ENCODE measurements around the gene IQCK.

The IQCK gene

GRCh38 chr16:19835968-19836421, 117.9 kb downstream of the IQCK start:
- no peak for DNase-seq (ENCODE audit: low read depth)
- no peak overlapping the region for H3K4me3 ChIP-seq (ENCODE audit: control insufficient read depth, low read depth, low read length)
- no peak for TF ChIP-seq CTCF (IDR thresholded peaks at IDR 0.05; ENCODE audit: control insufficient read depth, insufficient read depth, low read depth, low read length, missing control alignments)

GRCh38 chr16:19837331-19837980, 119.4 kb downstream of the IQCK start:
- TF ChIP-seq CTCF (IDR thresholded peaks at IDR 0.05; ENCODE audit: control insufficient read depth, insufficient read depth, low read depth, low read length, missing control alignments), result no peak
- no peak overlapping the region for H3K4me3 ChIP-seq (ENCODE audit: control insufficient read depth, low read depth, low read length)
- DNase-seq (ENCODE audit: low read depth), result no peak

GRCh38 chr16:19837984-19838707, 120.1 kb downstream of the IQCK start:
- DNase-seq (ENCODE audit: low read depth), result no peak
- TF ChIP-seq CTCF (IDR thresholded peaks at IDR 0.05; ENCODE audit: control insufficient read depth, insufficient read depth, low read depth, low read length, missing control alignments), result no peak
- H3K4me3 ChIP-seq (ENCODE audit: control insufficient read depth, low read depth, low read length), result no peak overlapping the region

- TF ChIP-seq CTCF (IDR thresholded peaks at IDR 0.05; ENCODE audit: control insufficient read depth, insufficient read depth, low read depth, low read length, missing control alignments), result no peak
- no peak for DNase-seq (ENCODE audit: low read depth)
- no peak overlapping the region for H3K4me3 ChIP-seq (ENCODE audit: control insufficient read depth, low read depth, low read length)
These were observed 122.5 kb downstream of the IQCK start for GRCh38 chr16:19840524-19841110.

GRCh38 chr16:19841184-19841583, 123.1 kb downstream of the IQCK start:
- no peak for DNase-seq (ENCODE audit: low read depth)
- no peak overlapping the region for H3K4me3 ChIP-seq (ENCODE audit: control insufficient read depth, low read depth, low read length)
- no peak for TF ChIP-seq CTCF (IDR thresholded peaks at IDR 0.05; ENCODE audit: control insufficient read depth, insufficient read depth, low read depth, low read length, missing control alignments)

- no peak overlapping the region for H3K4me3 ChIP-seq (ENCODE audit: control insufficient read depth, low read depth, low read length)
- TF ChIP-seq CTCF (IDR thresholded peaks at IDR 0.05; ENCODE audit: control insufficient read depth, insufficient read depth, low read depth, low read length, missing control alignments), result no peak
- DNase-seq (ENCODE audit: low read depth), result no peak
These were observed 124.5 kb downstream of the IQCK start for GRCh38 chr16:19842426-19843157.

Measured in AG09309 (cell line).